Measurements from ENCODE around the gene AGMO. TPM values are rescaled to one million over a fixed set of nuclear protein-coding genes. Genes with fewer than 3 reads are reported as not detected.

AGMO gene
- total RNA-seq, 1 experiment from 2014 or later: not detected

GRCh38 chr7:15507708-15508107, 54.1 kb downstream of the AGMO start:
- no peak for ATAC-seq
- Histone ChIP-seq H3K36me3 (ENCODE audit: control insufficient read depth, insufficient read depth, low read length) (no peaks in the 10 kb centered on the region), H3K9me3 (ENCODE audit: control insufficient read depth, insufficient read depth, low read depth, low read length) (no peaks in the 10 kb centered on the region), H3K4me3 (ENCODE audit: low read depth in 2 of 2, low read length in 2 of 2) (no peak overlapping the region), H3K27ac (ENCODE audit: low read length) (no peak overlapping the region), H3K27me3 (ENCODE audit: control insufficient read depth, insufficient read depth, low read length) (no peaks in the 10 kb centered on the region), H3K4me1 (ENCODE audit: control insufficient read depth, insufficient read depth, low read length) (no peaks in the 10 kb centered on the region)
- BruUV-seq (replicated peaks): no TSS peak
- in situ Hi-C loops (cut with HindIII; ENCODE audit: low pct_unique_long_range_greater_than_20kb, low sequenced_read_pairs) (no loop called here), intact Hi-C loops (cut with micrococcal nuclease; ENCODE audit: unreplicated experiment) (no loop called here)
- TF ChIP-seq TCF7L2 (IDR thresholded peaks at IDR 0.05; ENCODE audit: low read depth, low read length): no peak
- no peak for TF ChIP-seq SIN3A (IDR thresholded peaks at IDR 0.05; ENCODE audit: borderline replicate concordance, insufficient read depth, low read depth, low read length)
- TF ChIP-seq REST (IDR thresholded peaks at IDR 0.05; ENCODE audit: insufficient read depth in 1 of 2, low read depth in 2 of 2, low read length in 1 of 2): no peak
- TF ChIP-seq POLR2AphosphoS5 (IDR thresholded peaks at IDR 0.05; ENCODE audit: low read depth, low read length): no peak
- TF ChIP-seq CTCF (IDR thresholded peaks at IDR 0.05): no peak
- CTCF ChIA-PET: no interaction called here
- POLR2A ChIA-PET: no interaction called here
- DNase-seq (ENCODE audit: low read depth, low spot score): no peak

DNA sequence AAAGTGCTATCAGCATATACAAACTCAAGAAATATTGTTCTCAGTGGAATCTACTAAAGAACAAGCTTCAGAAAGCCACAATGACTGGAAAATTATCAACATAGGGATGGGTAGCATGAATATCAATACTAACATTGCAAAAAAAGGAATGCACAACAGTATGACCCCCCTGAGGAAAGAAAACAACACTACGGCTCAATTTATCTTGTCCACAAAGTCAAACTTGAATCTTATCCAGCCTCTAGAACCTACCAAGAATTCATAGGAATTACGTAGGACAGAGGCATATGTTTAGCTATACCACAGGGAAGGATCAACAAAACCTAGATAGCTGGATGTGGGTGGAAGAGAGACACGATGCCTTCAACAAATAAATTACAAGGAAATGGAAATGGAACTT, 54.6 kb downstream of the AGMO start:
- no peaks in the 10 kb centered on the region for H3K36me3 ChIP-seq (ENCODE audit: control insufficient read depth, insufficient read depth, low read length)
- POLR2A ChIA-PET: no interaction called here
- DNase-seq (ENCODE audit: low read depth, low spot score) (no peak), ATAC-seq (no peak)
- H3K27ac ChIP-seq (ENCODE audit: low read length): no peak overlapping the region
- H3K9me3 ChIP-seq (ENCODE audit: control insufficient read depth, insufficient read depth, low read depth, low read length): no peaks in the 10 kb centered on the region
- TF ChIP-seq SIN3A (IDR thresholded peaks at IDR 0.05; ENCODE audit: borderline replicate concordance, insufficient read depth, low read depth, low read length): no peak
- TF ChIP-seq TCF7L2 (IDR thresholded peaks at IDR 0.05; ENCODE audit: low read depth, low read length): no peak
- no TSS peak for BruUV-seq (replicated peaks)
- intact Hi-C loops (cut with micrococcal nuclease; ENCODE audit: unreplicated experiment) (no loop called here), in situ Hi-C loops (cut with HindIII; ENCODE audit: low pct_unique_long_range_greater_than_20kb, low sequenced_read_pairs) (no loop called here)
- CTCF ChIA-PET: no interaction called here
- H3K4me1 ChIP-seq (ENCODE audit: control insufficient read depth, insufficient read depth, low read length): no peaks in the 10 kb centered on the region
- no peak overlapping the region for H3K4me3 ChIP-seq (ENCODE audit: low read depth in 2 of 2, low read length in 2 of 2)
- no peaks in the 10 kb centered on the region for H3K27me3 ChIP-seq (ENCODE audit: control insufficient read depth, insufficient read depth, low read length)

DNA sequence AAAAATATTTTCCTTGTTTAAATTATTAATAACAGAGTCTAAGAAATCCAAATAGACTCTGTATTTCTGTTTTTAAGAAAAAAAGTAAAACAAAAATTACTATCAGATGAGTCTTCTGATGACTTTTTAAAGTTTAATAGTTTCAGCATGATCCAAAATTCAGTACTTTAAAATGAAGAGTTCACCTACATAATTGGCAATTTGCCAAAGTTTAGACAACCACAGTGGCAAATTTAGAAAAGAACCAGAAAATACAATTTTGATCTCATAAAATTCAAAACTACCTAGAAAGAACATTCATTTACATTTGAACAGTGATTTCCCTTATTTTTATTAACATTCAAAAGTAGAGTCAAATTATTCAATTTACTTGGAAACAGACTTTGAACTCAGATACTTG, 56.1 kb downstream of the AGMO start:
- ChIA-PET POLR2A (no interaction called here), CTCF (no interaction called here)
- intact Hi-C loops (cut with micrococcal nuclease; ENCODE audit: unreplicated experiment) (no loop called here), in situ Hi-C loops (cut with HindIII; ENCODE audit: low pct_unique_long_range_greater_than_20kb, low sequenced_read_pairs) (no loop called here)
- Histone ChIP-seq H3K36me3 (ENCODE audit: control insufficient read depth, insufficient read depth, low read length) (no peaks in the 10 kb centered on the region), H3K27me3 (ENCODE audit: control insufficient read depth, insufficient read depth, low read length) (no peaks in the 10 kb centered on the region), H3K4me1 (ENCODE audit: control insufficient read depth, insufficient read depth, low read length) (no peaks in the 10 kb centered on the region), H3K4me3 (ENCODE audit: low read depth in 2 of 2, low read length in 2 of 2) (no peak overlapping the region), H3K9me3 (ENCODE audit: control insufficient read depth, insufficient read depth, low read depth, low read length) (no peaks in the 10 kb centered on the region), H3K27ac (ENCODE audit: low read length) (no peak overlapping the region)
- ATAC-seq (no peak), DNase-seq (ENCODE audit: low read depth, low spot score) (no peak)
- TF ChIP-seq CTCF (IDR thresholded peaks at IDR 0.05): no peak
- no peak for TF ChIP-seq REST (IDR thresholded peaks at IDR 0.05; ENCODE audit: insufficient read depth in 1 of 2, low read depth in 2 of 2, low read length in 1 of 2)
- no peak for TF ChIP-seq SIN3A (IDR thresholded peaks at IDR 0.05; ENCODE audit: borderline replicate concordance, insufficient read depth, low read depth, low read length)
- no peak for TF ChIP-seq POLR2AphosphoS5 (IDR thresholded peaks at IDR 0.05; ENCODE audit: low read depth, low read length)
- TF ChIP-seq TCF7L2 (IDR thresholded peaks at IDR 0.05; ENCODE audit: low read depth, low read length): no peak
- no TSS peak for BruUV-seq (replicated peaks)

Data from Panc1 (cell line).